ENCODE data around the gene MIS12.
A peak's percentile ranks its signal among the peaks of the same experiment; 100 is the strongest.

The MIS12 gene

GRCh38 chr17:5500589-5501391 is 14.4 kb downstream of the MIS12 start:
- peak; percentile 84 for DNase-seq

- DNase-seq = no peak
Measured at GRCh38 chr17:5501685-5502084, 15.3 kb downstream of the MIS12 start.

DNA sequence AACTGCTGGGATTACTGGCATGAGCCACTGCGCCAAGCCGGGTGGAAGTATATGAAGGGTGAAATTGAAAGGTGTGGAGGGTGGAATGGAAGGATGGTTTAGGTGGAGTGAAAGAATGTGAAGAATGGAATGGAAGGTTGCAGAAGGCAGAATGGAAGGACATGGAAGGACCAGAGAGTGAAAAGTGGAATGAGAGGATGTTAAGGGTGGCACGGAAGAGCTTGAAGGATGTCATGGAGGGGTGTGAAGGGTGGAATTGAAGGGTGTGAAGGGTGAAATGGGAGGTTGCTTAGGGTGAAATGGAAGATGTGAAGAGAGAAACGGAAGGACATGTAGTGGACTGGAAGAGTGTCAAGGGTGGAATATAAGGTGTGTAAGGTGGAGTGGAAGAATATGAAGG is 16.2 kb downstream of the MIS12 start:
- no peak for DNase-seq

DNA sequence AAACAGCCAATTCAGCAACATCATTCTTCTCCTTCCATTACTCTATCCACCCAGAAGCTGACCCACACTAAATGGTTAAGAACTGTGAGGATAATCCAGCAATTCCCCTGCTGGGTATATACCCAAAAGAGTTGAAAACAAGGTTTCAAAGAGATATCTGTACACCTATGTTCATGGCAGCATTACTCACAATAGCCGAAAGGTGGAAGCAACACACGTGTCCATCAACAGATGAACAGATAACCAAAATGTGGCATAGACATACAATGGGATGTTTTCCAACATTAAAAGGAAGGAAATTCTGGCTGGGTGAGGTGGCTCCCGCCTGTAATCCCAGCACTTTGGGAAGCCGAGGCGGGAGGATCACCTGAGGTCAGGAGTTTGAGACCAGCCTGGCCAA is 19.9 kb downstream of the MIS12 start:
- no peak for DNase-seq

DNA sequence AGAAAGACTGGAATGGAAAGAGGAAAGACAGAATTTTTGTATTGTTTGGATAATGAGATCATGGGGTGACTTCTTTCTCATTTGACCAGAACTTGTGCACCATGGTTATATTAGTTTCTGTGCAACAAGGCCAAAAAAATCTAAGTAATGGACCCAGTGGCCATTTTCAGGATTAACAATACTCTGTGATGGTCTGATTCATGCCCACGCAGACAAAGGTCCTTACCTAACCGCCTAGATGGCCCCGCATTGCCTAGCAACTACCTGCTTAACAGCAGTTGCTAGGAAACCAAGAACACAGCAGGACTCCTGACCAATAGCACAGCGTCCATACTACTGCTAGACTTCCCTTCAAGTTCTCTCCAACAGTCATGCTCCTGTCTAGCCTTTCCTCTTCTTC is 22.4 kb downstream of the MIS12 start:
- no peak for DNase-seq

GRCh38 chr17:5509482-5509881 is 23.1 kb downstream of the MIS12 start:
- no peak for DNase-seq

DNA sequence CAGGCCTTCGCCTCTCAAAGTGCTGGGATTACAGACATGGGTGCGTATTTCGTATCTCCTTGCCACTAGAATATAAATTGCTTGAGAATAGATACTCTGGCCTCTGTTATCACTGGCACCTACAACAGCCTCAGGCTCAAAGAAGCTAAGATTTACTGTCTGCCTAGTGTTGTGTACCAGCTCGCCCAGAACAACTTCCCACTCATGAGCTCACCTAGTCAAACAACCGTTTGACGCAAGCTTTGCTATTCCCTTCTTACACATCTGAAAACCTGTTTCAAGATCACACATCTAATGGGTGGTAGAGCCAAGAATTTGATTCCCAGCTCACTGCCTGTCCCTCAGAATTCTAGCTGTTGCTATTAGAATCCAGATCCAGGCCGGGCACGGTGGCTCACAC is 24.4 kb downstream of the MIS12 start:
- no peak for DNase-seq

GRCh38 chr17:5511401-5512225 is 25.2 kb downstream of the MIS12 start:
- DNase-seq = no peak

GRCh38 chr17:5513628-5514027 is 27.3 kb downstream of the MIS12 start:
- no peak for DNase-seq

- DNase-seq = no peak
Measured at GRCh38 chr17:5514976-5515375, 28.6 kb downstream of the MIS12 start.

DNA sequence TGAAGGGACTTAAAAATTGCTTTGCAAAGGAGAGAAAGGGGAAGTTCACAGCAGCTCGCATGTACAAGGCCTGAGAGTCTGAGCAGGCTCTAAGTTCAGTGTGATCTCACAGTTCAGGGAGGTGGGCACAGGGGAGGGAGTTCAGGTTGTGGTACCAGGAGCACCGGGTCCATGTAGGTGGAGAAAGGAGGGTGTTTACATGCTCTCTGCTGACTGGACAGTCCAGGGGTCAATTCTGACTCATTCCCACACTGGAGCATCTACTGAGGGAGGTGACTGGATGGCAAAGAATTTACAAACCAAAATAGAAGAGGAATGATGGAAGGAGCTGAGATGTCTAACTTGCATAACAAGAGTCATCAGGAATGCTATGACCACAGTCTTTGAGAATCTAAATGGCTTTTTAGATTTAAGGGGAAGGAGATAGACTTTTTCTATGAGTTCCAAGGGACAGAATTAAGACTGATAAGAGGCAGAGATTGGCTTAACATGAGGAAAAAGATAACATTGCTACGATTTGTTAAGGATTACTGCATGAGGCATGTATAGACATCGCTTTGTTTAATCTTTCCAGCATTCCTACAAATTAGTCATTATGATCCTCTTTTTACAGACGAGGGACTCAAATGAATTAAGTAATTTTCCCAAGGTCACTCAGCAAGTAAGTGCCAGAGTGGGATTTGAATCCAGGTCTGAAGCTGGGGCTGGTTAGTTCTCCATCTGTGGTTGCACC is 29.9 kb downstream of the MIS12 start:
- DNase-seq = no peak

DNA sequence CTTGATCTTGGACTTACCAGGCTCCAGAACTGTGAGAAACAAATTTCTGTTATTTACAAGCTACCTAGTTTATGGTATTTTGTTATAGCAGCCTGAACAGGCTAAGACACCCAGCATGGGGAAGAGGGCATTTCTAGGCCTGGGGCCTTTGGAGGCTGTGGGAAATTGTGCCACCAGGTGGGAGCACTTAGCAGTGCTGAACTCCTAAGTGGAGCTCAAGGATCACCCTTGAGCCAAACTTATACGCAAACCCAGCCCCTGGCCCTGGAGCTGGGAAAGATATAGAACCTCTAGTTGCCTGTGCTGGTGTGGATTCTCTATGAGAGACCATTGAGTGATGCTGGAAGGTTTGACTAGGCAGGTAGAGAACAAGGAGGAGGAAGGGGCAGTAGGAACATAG is 36.1 kb downstream of the MIS12 start:
- no peak for DNase-seq

GRCh38 chr17:5523249-5523648 is 36.9 kb downstream of the MIS12 start:
- DNase-seq = no peak

GRCh38 chr17:5526821-5527598 is 40.6 kb downstream of the MIS12 start:
- DNase-seq = peak; percentile 80

GRCh38 chr17:5527601-5528250 is 41.4 kb downstream of the MIS12 start:
- no peak for DNase-seq

- no peak for DNase-seq
Measured at GRCh38 chr17:5530265-5531084, 44.1 kb downstream of the MIS12 start.

- DNase-seq = no peak
Measured at GRCh38 chr17:5531085-5531418, 44.7 kb downstream of the MIS12 start.

- no peak for DNase-seq
Measured at GRCh38 chr17:5532581-5532980, 46.2 kb downstream of the MIS12 start.

GRCh38 chr17:5533486-5534315 is 47.3 kb downstream of the MIS12 start:
- no peak for DNase-seq

DNA sequence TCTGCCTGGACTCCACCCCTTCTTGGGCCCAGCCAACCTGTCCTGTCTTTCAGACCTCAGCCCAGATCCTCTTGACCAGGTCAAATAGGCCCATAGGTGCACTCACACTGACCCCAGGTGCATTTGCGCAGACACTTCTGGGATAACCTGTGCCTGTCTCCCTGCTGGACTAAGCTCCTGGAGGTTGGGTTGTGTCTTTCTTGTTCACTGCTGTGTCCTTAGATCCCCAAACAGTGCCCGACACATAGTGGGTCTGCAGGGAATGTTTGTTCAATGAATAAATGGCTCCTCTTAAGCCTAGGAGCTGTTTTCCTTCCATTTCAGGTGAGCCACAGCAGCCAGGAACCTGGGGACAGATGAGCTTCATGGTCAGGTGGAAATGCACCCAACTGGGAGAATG is 49.1 kb downstream of the MIS12 start:
- no peak for DNase-seq

Measured in midbrain (tissue), 1 donor.